ENCODE measurements around the gene LCE7A.
A peak's percentile ranks its signal among the peaks of the same experiment; 100 is the strongest.

Gene LCE7A

DNA sequence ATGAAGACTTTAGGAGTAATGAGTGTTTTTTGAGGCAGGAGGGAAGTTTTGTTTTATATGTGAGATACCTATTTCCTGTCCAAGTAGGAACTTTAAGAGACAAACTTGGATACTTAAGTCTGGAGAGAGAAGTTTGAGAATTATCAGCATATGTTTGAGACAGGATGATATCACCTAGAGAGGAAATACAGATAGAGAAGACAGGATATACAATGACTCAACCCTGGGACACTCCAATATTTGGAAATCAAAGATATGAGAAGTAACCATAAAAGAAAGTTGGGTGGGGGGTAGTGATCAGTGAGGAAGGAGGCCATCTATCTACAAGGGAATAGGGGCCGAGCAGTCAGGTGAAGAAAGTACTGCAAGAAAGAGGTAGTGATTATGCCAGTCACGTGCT is 6.5 kb downstream of the LCE7A start:
- DNase-seq (ENCODE audit: low read depth), result no peak
- TF ChIP-seq, protein P1, sequence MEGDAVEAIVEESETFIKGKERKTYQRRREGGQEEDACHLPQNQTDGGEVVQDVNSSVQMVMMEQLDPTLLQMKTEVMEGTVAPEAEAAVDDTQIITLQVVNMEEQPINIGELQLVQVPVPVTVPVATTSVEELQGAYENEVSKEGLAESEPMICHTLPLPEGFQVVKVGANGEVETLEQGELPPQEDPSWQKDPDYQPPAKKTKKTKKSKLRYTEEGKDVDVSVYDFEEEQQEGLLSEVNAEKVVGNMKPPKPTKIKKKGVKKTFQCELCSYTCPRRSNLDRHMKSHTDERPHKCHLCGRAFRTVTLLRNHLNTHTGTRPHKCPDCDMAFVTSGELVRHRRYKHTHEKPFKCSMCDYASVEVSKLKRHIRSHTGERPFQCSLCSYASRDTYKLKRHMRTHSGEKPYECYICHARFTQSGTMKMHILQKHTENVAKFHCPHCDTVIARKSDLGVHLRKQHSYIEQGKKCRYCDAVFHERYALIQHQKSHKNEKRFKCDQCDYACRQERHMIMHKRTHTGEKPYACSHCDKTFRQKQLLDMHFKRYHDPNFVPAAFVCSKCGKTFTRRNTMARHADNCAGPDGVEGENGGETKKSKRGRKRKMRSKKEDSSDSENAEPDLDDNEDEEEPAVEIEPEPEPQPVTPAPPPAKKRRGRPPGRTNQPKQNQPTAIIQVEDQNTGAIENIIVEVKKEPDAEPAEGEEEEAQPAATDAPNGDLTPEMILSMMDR (IDR thresholded peaks at IDR 0.05; ENCODE audit: control insufficient read depth, extremely low read depth, insufficient read depth), result no peak

DNA sequence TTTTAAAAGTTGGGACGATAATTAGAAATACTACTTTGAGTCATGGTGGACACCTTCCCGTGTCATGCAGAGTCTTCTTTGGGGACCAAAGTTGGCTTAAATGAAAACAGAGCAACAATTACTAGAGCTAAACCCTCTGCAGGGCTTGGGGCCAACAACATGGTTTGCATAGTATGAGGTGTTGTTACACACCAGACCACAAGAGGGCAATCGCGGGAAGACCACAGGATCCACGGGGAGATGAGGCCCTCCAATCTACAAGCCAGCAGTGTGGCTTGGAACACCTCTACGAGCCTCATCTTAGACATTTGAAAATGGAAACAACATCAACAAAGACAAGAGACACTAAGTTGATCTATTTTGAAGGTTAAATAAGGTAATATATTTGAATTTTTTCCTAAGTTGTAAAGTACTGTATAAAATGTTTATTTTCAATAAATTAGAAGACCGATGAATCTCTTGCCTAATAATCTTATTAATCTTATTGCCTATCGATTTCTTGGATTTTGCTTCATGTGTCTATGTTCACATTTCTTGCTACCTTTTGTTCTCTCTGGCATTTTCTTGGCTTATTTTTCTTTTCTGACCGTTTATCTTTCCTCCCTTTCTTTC is 10.1 kb downstream of the LCE7A start:
- DNase-seq (ENCODE audit: low read depth), result peak; percentile 26
- H3K4me3 ChIP-seq (ENCODE audit: low read depth, low read length), result no peak overlapping the region
- TF ChIP-seq, protein P1 (IDR thresholded peaks at IDR 0.05; ENCODE audit: control insufficient read depth, extremely low read depth, insufficient read depth), result peak; percentile 92

More for the DNA sequence above, 6.5 kb downstream of the LCE7A start:
- no peak overlapping the region for H3K4me3 ChIP-seq (ENCODE audit: low read depth, low read length)

DNA sequence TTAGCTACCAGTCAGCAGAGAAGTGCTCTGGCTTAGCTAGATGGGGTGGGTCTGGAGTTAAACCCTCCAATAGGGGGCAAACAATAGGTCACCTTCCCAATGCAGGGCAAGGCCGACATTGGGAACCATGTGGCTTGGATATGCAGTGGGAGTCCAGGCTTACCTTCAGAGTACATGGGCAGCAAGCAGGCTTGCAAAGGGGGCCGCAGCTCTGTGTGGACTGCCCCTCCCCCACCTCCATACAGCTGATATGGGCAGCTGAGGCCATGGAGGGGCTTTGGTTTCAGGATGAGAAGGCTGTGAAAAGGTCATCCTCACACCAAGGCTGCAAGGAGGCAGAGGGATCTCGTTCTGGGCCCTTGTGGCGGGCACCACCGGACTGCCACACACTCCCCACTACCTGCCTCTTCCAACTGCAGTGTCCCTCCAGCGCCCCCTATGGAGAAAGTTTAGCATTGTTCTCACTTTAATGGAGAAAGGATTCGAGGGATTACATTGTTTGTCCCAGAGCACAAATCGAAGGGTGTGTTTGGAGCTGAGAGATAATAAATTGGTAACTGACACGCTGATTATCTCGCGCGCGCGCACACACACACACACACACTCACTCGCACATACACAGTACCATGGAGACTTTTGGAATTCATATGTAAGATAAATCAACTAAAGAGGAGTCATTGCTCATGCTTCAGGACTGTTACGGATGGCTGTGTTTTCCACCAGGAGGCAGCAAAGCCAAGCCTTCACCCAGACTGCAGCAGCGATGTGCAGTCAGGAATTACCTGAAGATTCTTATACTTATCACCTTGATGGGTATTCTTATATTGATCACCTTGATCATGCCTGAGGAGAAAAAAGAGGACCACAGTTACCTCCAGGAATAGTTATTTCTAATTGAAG is 11.3 kb downstream of the LCE7A start:
- DNase-seq (ENCODE audit: low read depth), result peak; percentile 17
- TF ChIP-seq, protein P1 (IDR thresholded peaks at IDR 0.05; ENCODE audit: control insufficient read depth, extremely low read depth, insufficient read depth), result peak; percentile 80
- H3K4me3 ChIP-seq (ENCODE audit: low read depth, low read length), result no peak overlapping the region

DNA sequence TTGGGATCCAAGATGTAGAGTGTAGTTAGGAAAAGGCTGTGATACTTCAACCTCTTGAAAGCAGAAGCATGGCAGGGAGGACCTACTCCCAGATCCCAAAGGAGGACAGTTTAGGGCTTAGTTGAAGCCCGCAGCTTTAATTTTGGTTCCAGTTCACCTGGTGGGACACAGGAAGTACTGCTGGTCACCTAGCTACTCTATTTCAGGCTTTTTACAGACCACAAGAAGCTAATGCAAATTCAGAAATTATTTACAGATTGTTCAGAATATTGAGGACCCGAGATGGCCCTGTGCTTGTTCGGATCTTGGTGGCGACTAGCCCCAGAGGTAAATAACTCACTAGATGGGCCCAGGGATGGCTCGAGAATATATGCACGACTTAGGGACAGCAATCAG is 11.9 kb downstream of the LCE7A start:
- TF ChIP-seq, protein P1 (IDR thresholded peaks at IDR 0.05; ENCODE audit: control insufficient read depth, extremely low read depth, insufficient read depth), result no peak
- H3K4me3 ChIP-seq (ENCODE audit: low read depth, low read length), result no peak overlapping the region
- DNase-seq (ENCODE audit: low read depth), result no peak

DNA sequence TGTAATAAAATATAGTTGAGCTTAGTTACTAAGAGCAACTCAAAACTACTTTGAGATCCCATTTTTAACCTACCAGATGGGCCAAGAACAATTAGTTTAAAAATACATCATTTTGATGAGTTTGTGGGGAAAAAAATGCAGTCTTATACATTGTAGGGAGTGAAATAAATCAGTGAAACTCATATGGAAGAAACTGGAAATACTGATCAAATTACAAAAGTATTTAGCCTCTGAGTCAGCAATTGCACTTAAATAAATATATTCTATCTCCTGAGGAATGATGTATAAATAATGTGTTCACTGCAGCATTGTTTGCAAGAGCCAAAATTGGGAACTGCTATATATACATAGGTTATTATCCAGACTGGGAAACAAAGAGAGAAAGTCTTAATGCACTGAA is 13.7 kb downstream of the LCE7A start:
- no peak overlapping the region for H3K4me3 ChIP-seq (ENCODE audit: low read depth, low read length)
- TF ChIP-seq, protein P1 (IDR thresholded peaks at IDR 0.05; ENCODE audit: control insufficient read depth, extremely low read depth, insufficient read depth), result no peak
- no peak for DNase-seq (ENCODE audit: low read depth)

DNA sequence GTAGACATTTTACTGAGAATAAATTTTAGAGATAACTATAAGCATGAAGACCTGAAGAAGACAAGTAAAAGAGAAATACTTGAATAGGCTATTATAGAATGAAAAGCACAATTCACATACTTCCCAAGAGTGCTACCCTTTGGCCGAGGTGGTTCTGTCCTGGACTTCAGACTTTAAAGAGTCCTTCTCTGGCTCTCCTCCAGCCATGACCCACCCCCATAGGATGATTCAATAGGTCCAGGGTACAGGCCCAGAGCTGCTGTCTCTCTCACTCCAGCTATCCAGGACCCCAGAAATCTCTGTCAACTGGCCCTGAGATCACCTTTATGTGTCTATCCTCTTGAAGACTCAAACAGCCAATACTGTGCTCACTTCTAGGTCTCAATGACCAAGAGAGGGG is 17.0 kb downstream of the LCE7A start:
- TF ChIP-seq, protein P1 (IDR thresholded peaks at IDR 0.05; ENCODE audit: control insufficient read depth, extremely low read depth, insufficient read depth), result no peak
- no peak for DNase-seq (ENCODE audit: low read depth)
- H3K4me3 ChIP-seq (ENCODE audit: low read depth, low read length), result no peak overlapping the region

Measured in LNCaP clone FGC (cell line).